ENCODE data around the gene MAST2.
A peak's percentile ranks its signal among the peaks of the same experiment; 100 is the strongest.
"Not testable (repeated sequence)": the region's sequence is repeated elsewhere in the genome, so short reads cannot be mapped to it uniquely, and the experiment has no call there.

The MAST2 gene

GRCh38 chr1:45848097-45848496, 44.7 kb downstream of the MAST2 start:
- Histone ChIP-seq H3K4me1 (ENCODE audit: insufficient read depth, low read length) (no peaks in the 10 kb centered on the region), H3K36me3 (ENCODE audit: insufficient read depth, low read length) (no peaks in the 10 kb centered on the region), H3K27me3 (ENCODE audit: insufficient read depth, low read length) (no peaks in the 10 kb centered on the region)

GRCh38 chr1:45848714-45849113, 45.3 kb downstream of the MAST2 start:
- peaks cover 3% of the 10 kb centered on the region for H3K9me3 ChIP-seq (ENCODE audit: low read length)
- no peak overlapping the region for H3K4me3 ChIP-seq (ENCODE audit: low read length)
- H3K36me3 ChIP-seq (ENCODE audit: insufficient read depth, low read length) = no peaks in the 10 kb centered on the region
- no peaks in the 10 kb centered on the region for H3K27me3 ChIP-seq (ENCODE audit: insufficient read depth, low read length)
- no peak overlapping the region for H2AFZ ChIP-seq (ENCODE audit: low read depth, low read length)
- H3K4me1 ChIP-seq (ENCODE audit: insufficient read depth, low read length) = no peaks in the 10 kb centered on the region

More at GRCh38 chr1:45848097-45848496, 44.7 kb downstream of the MAST2 start:
- no peak overlapping the region for H2AFZ ChIP-seq (ENCODE audit: low read depth, low read length)
- no peak overlapping the region for H3K4me3 ChIP-seq (ENCODE audit: low read length)
- peaks cover 3% of the 10 kb centered on the region for H3K9me3 ChIP-seq (ENCODE audit: low read length)

DNA sequence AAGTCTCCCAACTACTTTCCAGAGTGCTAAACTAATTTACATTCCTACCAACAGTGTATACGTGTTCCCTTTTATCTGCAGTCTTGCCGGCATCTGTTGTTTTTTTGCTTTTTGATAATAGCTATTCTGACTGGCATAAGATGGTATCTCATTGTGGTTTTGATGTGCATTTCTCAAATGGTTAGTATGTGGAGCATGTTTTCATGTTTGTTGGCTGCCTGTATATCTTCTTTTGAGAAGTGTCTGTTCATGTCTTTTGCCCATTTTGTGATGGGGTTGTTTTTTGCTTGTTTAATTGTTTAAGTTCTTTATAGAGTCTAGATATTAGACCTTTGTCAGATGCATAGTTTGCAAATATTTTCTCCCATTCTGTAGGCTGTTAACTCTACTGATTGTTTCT, 46.6 kb downstream of the MAST2 start:
- Histone ChIP-seq H3K4me3 (ENCODE audit: low read length) (no peak overlapping the region), H3K4me1 (ENCODE audit: insufficient read depth, low read length) (no peaks in the 10 kb centered on the region), H3K9me3 (ENCODE audit: low read length) (peaks cover 3% of the 10 kb centered on the region), H3K27me3 (ENCODE audit: insufficient read depth, low read length) (no peaks in the 10 kb centered on the region), H2AFZ (ENCODE audit: low read depth, low read length) (no peak overlapping the region), H3K36me3 (ENCODE audit: insufficient read depth, low read length) (no peaks in the 10 kb centered on the region)

DNA sequence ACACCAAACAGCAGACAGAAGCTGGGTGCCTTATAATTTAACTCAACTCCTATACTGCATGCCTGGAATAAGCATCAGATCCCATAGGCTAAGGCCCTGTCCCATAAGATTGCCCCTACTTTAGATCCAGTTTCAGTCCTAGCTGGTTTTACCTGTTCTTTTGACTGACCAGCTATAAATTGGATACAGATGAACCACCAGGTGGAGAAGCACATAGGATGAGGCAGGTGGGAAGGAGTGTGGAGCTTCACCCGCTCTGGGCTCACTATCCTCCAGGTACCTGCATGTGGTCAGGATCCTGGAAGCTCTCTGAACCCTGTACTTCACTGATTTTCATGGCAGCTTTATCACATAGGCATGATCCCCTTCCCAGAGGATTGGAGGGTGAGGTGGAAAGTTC, 51.3 kb downstream of the MAST2 start:
- Histone ChIP-seq H3K4me1 (ENCODE audit: insufficient read depth, low read length) (no peaks in the 10 kb centered on the region), H3K4me3 (ENCODE audit: low read length) (no peak overlapping the region), H2AFZ (ENCODE audit: low read depth, low read length) (no peak overlapping the region), H3K9me3 (ENCODE audit: low read length) (peaks cover 5% of the 10 kb centered on the region), H3K27me3 (ENCODE audit: insufficient read depth, low read length) (no peaks in the 10 kb centered on the region), H3K36me3 (ENCODE audit: insufficient read depth, low read length) (no peaks in the 10 kb centered on the region)

DNA sequence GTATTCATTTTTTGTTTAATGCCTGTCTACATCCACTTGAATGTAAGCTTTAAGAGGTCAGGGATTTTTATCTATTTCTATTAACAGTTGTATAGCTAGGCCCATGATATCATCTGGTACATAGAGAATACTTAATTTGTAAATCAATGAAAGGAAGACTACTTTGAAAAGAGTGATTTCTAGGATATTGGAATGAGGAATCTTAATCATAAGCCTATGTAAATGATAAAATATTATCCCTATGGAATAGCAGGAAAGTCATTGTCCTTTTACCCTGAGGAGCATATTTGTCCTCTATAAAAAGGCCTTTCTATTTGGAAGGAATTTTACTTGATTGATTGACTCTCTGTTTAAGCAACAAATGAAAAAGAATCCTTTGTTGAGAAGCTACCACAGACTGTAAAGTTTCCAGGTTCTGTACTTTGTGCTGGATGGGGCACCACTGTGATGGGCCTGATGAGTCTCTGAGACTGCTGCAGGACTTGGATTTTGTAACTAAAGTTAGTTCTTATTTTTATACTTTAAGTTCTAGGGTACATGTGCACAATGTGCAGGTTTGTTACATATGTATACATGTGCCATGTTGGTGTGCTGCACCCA, 53.8 kb downstream of the MAST2 start:
- no peak overlapping the region for H2AFZ ChIP-seq (ENCODE audit: low read depth, low read length)
- H3K27me3 ChIP-seq (ENCODE audit: insufficient read depth, low read length) = no peaks in the 10 kb centered on the region
- H3K9me3 ChIP-seq (ENCODE audit: low read length) = peaks cover 4% of the 10 kb centered on the region
- no peak overlapping the region for H3K4me3 ChIP-seq (ENCODE audit: low read length)
- no peaks in the 10 kb centered on the region for H3K36me3 ChIP-seq (ENCODE audit: insufficient read depth, low read length)
- H3K4me1 ChIP-seq (ENCODE audit: insufficient read depth, low read length) = no peaks in the 10 kb centered on the region

DNA sequence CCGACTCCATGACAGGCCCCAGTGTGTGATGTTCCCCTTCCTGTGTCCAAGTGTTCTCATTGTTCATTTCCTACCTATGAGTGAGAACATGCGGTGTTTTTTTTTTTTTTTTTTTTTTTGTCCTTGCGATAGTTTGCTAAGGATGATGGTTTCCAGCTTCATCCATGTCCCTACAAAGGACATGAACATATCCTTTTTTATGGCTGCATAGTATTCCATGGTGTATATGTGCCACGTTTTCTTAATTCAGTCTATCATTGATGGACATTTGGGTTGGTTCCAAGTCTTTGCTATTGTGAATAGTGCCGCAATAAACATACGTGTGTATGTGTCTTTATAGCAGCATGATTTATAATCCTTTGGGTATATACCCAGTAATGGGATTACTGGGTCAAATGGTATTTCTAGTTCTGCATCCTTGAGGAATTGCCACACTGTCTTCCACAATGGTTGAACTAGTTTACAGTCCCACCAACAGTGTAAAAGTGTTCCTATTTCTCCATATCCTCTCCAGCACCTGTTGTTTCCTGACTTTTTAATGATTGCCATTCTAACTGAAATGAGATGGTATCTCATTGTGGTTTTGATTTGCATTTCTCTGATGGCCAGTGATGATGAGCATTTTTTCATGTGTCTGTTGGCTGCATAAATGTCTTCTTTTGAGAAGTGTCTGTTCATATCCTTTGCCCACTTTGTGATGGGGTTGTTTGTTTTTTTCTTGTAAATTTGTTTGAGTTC, 54.5 kb downstream of the MAST2 start:
- not testable (repeated sequence) for H3K9me3 ChIP-seq (ENCODE audit: low read length); H2AFZ ChIP-seq (ENCODE audit: low read depth, low read length); H3K4me1 ChIP-seq (ENCODE audit: insufficient read depth, low read length); H3K4me3 ChIP-seq (ENCODE audit: low read length); H3K27me3 ChIP-seq (ENCODE audit: insufficient read depth, low read length); H3K36me3 ChIP-seq (ENCODE audit: insufficient read depth, low read length)

- H3K27me3 ChIP-seq (ENCODE audit: insufficient read depth, low read length) = no peaks in the 10 kb centered on the region
- no peak overlapping the region for H2AFZ ChIP-seq (ENCODE audit: low read depth, low read length)
- peaks cover 4% of the 10 kb centered on the region for H3K9me3 ChIP-seq (ENCODE audit: low read length)
- H3K36me3 ChIP-seq (ENCODE audit: insufficient read depth, low read length) = no peaks in the 10 kb centered on the region
- peaks cover 14% of the 10 kb centered on the region for H3K4me1 ChIP-seq (ENCODE audit: insufficient read depth, low read length)
- no peak overlapping the region for H3K4me3 ChIP-seq (ENCODE audit: low read length)
Observed at GRCh38 chr1:45859221-45859620, 55.8 kb downstream of the MAST2 start.

DNA sequence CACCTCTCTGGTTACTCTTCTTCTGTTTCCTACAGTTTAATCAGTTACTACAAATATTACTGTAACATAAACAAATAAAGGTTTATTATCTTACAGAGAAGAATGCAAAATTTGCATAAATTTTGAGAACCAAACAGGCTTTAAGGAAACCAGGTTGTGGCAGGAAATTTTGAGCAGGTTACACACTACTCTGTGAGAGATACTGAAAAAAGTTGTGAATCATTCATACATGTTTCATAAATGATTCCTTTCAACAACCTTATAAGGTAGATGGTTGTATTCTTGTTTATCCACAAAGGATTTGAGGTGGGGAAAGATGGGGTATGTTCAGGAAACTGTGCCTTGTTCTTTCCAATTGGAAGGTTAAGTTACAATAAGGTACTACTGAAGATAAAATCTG, 58.6 kb downstream of the MAST2 start:
- no peaks in the 10 kb centered on the region for H3K27me3 ChIP-seq (ENCODE audit: insufficient read depth, low read length)
- peaks cover 4% of the 10 kb centered on the region for H3K9me3 ChIP-seq (ENCODE audit: low read length)
- no peaks in the 10 kb centered on the region for H3K36me3 ChIP-seq (ENCODE audit: insufficient read depth, low read length)

DNA sequence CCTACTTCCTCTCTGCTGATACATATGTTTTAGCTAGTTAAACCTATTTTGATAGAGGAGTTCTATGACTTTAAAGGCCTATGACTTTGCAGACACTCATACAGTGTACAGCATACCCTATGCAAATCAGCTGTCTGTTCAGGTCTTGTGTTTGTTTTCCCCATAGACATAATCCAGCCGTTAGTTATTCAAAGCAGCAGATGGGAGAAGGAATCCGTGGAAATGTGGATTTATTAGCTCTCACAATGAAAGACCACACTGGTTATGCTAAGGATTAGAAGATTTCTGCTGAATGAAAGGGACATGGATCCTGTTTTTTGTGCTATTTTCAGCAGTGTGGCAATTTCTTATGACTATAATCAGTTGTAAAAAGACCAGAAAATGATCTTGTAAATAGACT, 59.8 kb downstream of the MAST2 start:
- Histone ChIP-seq H3K9me3 (ENCODE audit: low read length) (peaks cover 4% of the 10 kb centered on the region), H3K4me1 (ENCODE audit: insufficient read depth, low read length) (peaks cover 22% of the 10 kb centered on the region), H3K36me3 (ENCODE audit: insufficient read depth, low read length) (no peaks in the 10 kb centered on the region), H2AFZ (ENCODE audit: low read depth, low read length) (no peak overlapping the region), H3K27me3 (ENCODE audit: insufficient read depth, low read length) (no peaks in the 10 kb centered on the region), H3K4me3 (ENCODE audit: low read length) (no peak overlapping the region)

More for the DNA sequence above, 58.6 kb downstream of the MAST2 start:
- H2AFZ ChIP-seq (ENCODE audit: low read depth, low read length) = no peak overlapping the region
- H3K4me3 ChIP-seq (ENCODE audit: low read length) = no peak overlapping the region
- peaks cover 22% of the 10 kb centered on the region for H3K4me1 ChIP-seq (ENCODE audit: insufficient read depth, low read length)

GRCh38 chr1:45864167-45865106, 61.0 kb downstream of the MAST2 start:
- peaks cover 2% of the 10 kb centered on the region for H3K9me3 ChIP-seq (ENCODE audit: low read length)
- peak overlapping the region; percentile 8 for H3K4me3 ChIP-seq (ENCODE audit: low read length)
- H3K4me1 ChIP-seq (ENCODE audit: insufficient read depth, low read length) = peaks cover 22% of the 10 kb centered on the region
- H2AFZ ChIP-seq (ENCODE audit: low read depth, low read length) = no peak overlapping the region
- H3K36me3 ChIP-seq (ENCODE audit: insufficient read depth, low read length) = no peaks in the 10 kb centered on the region
- no peaks in the 10 kb centered on the region for H3K27me3 ChIP-seq (ENCODE audit: insufficient read depth, low read length)

- Histone ChIP-seq H3K9me3 (ENCODE audit: low read length) (no peaks in the 10 kb centered on the region), H3K4me1 (ENCODE audit: insufficient read depth, low read length) (peaks cover 22% of the 10 kb centered on the region), H3K4me3 (ENCODE audit: low read length) (no peak overlapping the region), H3K36me3 (ENCODE audit: insufficient read depth, low read length) (no peaks in the 10 kb centered on the region), H3K27me3 (ENCODE audit: insufficient read depth, low read length) (no peaks in the 10 kb centered on the region), H2AFZ (ENCODE audit: low read depth, low read length) (no peak overlapping the region)
Observed at GRCh38 chr1:45867697-45868348, 64.4 kb downstream of the MAST2 start.

GRCh38 chr1:45868861-45869260, 65.4 kb downstream of the MAST2 start:
- H3K4me3 ChIP-seq (ENCODE audit: low read length) = no peak overlapping the region
- no peaks in the 10 kb centered on the region for H3K36me3 ChIP-seq (ENCODE audit: insufficient read depth, low read length)
- no peak overlapping the region for H2AFZ ChIP-seq (ENCODE audit: low read depth, low read length)
- H3K9me3 ChIP-seq (ENCODE audit: low read length) = no peaks in the 10 kb centered on the region
- no peaks in the 10 kb centered on the region for H3K27me3 ChIP-seq (ENCODE audit: insufficient read depth, low read length)
- H3K4me1 ChIP-seq (ENCODE audit: insufficient read depth, low read length) = peaks cover 12% of the 10 kb centered on the region

DNA sequence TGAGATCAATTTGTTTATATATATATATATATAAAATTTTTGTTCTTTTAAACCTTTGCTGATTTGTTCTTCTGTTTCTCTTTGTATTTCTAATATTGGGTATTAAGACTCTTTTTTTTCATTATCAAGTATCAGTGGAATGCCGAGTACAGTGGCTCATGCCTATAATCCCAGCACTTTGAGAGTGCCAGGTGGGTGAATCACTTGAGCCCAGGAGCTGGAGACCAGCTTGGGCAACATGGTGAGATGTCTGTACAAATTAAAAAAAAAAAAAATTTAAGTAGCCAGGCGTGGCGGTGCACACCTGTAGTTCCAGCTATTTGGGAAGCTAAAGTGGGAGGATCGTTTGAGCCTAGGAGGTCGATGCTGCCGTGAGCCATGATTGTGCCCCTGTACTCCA, 67.1 kb downstream of the MAST2 start:
- Histone ChIP-seq H3K36me3 (ENCODE audit: insufficient read depth, low read length) (no peaks in the 10 kb centered on the region), H3K9me3 (ENCODE audit: low read length) (no peaks in the 10 kb centered on the region), H3K4me3 (ENCODE audit: low read length) (no peak overlapping the region), H2AFZ (ENCODE audit: low read depth, low read length) (no peak overlapping the region), H3K4me1 (ENCODE audit: insufficient read depth, low read length) (no peaks in the 10 kb centered on the region), H3K27me3 (ENCODE audit: insufficient read depth, low read length) (no peaks in the 10 kb centered on the region)

Measured in neuron (in vitro differentiated cells).